Measurements from ENCODE around the gene RB1. TPM values are rescaled to one million over a fixed set of nuclear protein-coding genes. Genes with fewer than 3 reads are reported as not detected.
A peak's percentile ranks its signal among the peaks of the same experiment; 100 is the strongest.
"Not testable (repeated sequence)": the region's sequence is repeated elsewhere in the genome, so short reads cannot be mapped to it uniquely, and the experiment has no call there.

Gene RB1
- total and polyA plus RNA-seq, 2 donors from 2014 or later, result 12.3 to 46.5 TPM

DNA sequence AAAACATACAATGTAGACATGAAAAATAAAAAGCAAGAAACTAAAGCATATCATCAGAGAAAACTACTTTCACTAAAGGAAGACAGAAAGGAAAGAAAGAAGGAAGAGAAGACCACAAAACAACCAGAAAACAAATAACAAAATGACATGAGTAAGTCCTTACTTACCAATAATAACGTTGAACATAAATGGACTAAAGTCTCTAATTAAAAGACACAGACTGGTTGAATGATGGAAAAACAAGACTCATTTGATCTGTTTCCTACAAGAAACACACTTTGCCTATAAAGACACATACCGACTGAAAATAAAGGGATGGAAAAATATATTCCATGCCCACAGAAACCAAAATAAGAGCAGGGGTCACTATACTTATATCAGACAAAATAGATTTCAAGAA lies 46.0 kb downstream of the RB1 start:
- TF ChIP-seq, protein P1, sequence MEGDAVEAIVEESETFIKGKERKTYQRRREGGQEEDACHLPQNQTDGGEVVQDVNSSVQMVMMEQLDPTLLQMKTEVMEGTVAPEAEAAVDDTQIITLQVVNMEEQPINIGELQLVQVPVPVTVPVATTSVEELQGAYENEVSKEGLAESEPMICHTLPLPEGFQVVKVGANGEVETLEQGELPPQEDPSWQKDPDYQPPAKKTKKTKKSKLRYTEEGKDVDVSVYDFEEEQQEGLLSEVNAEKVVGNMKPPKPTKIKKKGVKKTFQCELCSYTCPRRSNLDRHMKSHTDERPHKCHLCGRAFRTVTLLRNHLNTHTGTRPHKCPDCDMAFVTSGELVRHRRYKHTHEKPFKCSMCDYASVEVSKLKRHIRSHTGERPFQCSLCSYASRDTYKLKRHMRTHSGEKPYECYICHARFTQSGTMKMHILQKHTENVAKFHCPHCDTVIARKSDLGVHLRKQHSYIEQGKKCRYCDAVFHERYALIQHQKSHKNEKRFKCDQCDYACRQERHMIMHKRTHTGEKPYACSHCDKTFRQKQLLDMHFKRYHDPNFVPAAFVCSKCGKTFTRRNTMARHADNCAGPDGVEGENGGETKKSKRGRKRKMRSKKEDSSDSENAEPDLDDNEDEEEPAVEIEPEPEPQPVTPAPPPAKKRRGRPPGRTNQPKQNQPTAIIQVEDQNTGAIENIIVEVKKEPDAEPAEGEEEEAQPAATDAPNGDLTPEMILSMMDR (IDR thresholded peaks at IDR 0.05; ENCODE audit: borderline replicate concordance, extremely low read depth, insufficient read depth), result no peak
- no peak overlapping the region for H3K4me3 ChIP-seq (ENCODE audit: low read length in 3 of 3)
- H3K9me3 ChIP-seq (ENCODE audit: control insufficient read depth in 2 of 3, insufficient read depth in 1 of 3, low read length in 3 of 3), result peaks cover 0 to 4% (median 3%) of the 10 kb centered on the region in 3 donors
- intact Hi-C loops (cut with DNase I), result no loop called here
- H3K27ac ChIP-seq (ENCODE audit: low read depth in 2 of 2, low read length in 2 of 2), result no peak overlapping the region
- no peak for DNase-seq
- FAIRE-seq, result peak; percentile 25
- H3K36me3 ChIP-seq (ENCODE audit: control insufficient read depth in 2 of 3, insufficient read depth in 3 of 3, low read length in 3 of 3), result peaks cover 0 to 5% (median 4%) of the 10 kb centered on the region in 3 donors
- H3K9ac ChIP-seq (ENCODE audit: low read length in 3 of 3), result no peak overlapping the region
- no peaks in the 10 kb centered on the region for H3K27me3 ChIP-seq (ENCODE audit: control insufficient read depth, insufficient read depth, low read length)
- H3K4me1 ChIP-seq (ENCODE audit: control insufficient read depth in 2 of 3, insufficient read depth in 2 of 3, low read depth in 1 of 3, low read length in 3 of 3), result no peaks in the 10 kb centered on the region

DNA sequence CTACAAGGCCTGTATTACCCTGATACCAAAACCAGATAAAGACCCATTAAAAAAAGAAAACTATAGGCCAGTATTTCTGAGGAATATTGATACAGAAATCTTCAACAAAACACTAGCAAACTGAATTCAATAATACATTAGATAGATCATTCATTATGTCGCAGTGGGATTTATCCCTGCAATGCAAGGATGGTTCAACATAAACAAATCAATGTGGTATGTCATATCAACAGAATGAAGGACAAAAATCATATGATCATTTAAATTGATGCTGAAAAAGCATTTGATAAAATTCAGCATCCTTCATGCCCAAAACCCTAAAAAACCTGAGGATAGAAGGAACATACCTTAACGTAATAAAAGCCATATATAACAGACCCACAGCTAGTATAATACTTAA lies 50.0 kb downstream of the RB1 start:
- FAIRE-seq, result no peak
- TF ChIP-seq, protein P1 (IDR thresholded peaks at IDR 0.05; ENCODE audit: borderline replicate concordance, extremely low read depth, insufficient read depth), result no peak
- Histone ChIP-seq H3K27ac (ENCODE audit: low read depth in 2 of 2, low read length in 2 of 2) (no peak overlapping the region), H3K9me3 (ENCODE audit: control insufficient read depth in 2 of 3, insufficient read depth in 1 of 3, low read length in 3 of 3) (peaks cover 0 to 4% (median 3%) of the 10 kb centered on the region in 3 donors), H3K36me3 (ENCODE audit: control insufficient read depth in 2 of 3, insufficient read depth in 3 of 3, low read length in 3 of 3) (peaks cover 0 to 5% (median 4%) of the 10 kb centered on the region in 3 donors), H3K27me3 (ENCODE audit: control insufficient read depth, insufficient read depth, low read length) (no peaks in the 10 kb centered on the region), H3K4me1 (ENCODE audit: control insufficient read depth in 2 of 3, insufficient read depth in 2 of 3, low read depth in 1 of 3, low read length in 3 of 3) (no peaks in the 10 kb centered on the region), H3K4me3 (ENCODE audit: low read length in 3 of 3) (no peak overlapping the region), H3K9ac (ENCODE audit: low read length in 3 of 3) (no peak overlapping the region)
- no peak for DNase-seq
- intact Hi-C loops (cut with DNase I), result no loop called here

DNA sequence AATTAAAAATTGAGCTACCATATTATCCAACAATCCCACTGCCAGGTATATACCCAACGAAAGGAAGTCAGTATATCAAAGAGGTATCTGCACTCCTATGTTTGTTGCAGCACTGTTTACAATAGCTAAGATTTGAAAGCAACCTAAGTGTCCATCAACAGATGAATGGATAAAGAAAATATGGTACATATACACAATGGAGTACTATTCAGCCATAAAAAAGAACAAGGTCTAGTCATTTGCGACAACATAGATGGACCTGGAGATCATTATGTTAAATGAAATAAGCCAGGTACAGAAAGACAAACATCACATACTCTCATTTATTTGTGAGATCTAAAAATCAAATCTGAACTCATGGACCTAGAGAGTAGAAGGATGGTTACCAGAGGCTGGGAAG lies 52.0 kb downstream of the RB1 start:
- FAIRE-seq; H3K4me1 ChIP-seq (ENCODE audit: control insufficient read depth in 2 of 3, insufficient read depth in 2 of 3, low read depth in 1 of 3, low read length in 3 of 3); DNase-seq; H3K9me3 ChIP-seq (ENCODE audit: control insufficient read depth in 2 of 3, insufficient read depth in 1 of 3, low read length in 3 of 3); H3K9ac ChIP-seq (ENCODE audit: low read length in 3 of 3); intact Hi-C loops (cut with DNase I); H3K36me3 ChIP-seq (ENCODE audit: control insufficient read depth in 2 of 3, insufficient read depth in 3 of 3, low read length in 3 of 3); H3K27ac ChIP-seq (ENCODE audit: low read depth in 2 of 2, low read length in 2 of 2); H3K27me3 ChIP-seq (ENCODE audit: control insufficient read depth, insufficient read depth, low read length); H3K4me3 ChIP-seq (ENCODE audit: low read length in 3 of 3): not testable (repeated sequence)

DNA sequence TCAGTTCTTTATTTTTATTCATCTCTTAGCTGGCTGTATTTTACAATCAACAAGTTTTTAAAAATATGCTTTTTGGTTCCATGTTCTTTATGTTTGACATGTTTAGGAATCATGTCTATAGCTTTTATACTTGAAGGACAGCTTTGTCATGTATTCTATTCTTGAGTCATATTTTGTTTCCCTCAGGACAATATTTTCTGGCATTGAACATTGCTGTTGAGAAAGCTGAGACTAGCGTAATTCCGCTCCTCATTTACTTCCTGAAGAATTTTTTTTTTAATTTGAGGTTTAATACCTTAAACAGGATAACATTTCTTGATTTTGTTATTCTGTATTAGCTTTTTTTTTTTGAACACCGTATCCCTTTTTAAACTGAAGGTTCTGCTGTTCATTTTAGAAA lies 53.2 kb downstream of the RB1 start:
- TF ChIP-seq, protein P1 (IDR thresholded peaks at IDR 0.05; ENCODE audit: borderline replicate concordance, extremely low read depth, insufficient read depth), result no peak
- intact Hi-C loops (cut with DNase I), result no loop called here
- no peak for DNase-seq
- FAIRE-seq, result no peak
- Histone ChIP-seq H3K36me3 (ENCODE audit: control insufficient read depth in 2 of 3, insufficient read depth in 3 of 3, low read length in 3 of 3) (no peaks in the 10 kb centered on the region), H3K9ac (ENCODE audit: low read length in 3 of 3) (no peak overlapping the region), H3K27me3 (ENCODE audit: control insufficient read depth, insufficient read depth, low read length) (no peaks in the 10 kb centered on the region), H3K4me3 (ENCODE audit: low read length in 3 of 3) (no peak overlapping the region), H3K4me1 (ENCODE audit: control insufficient read depth in 2 of 3, insufficient read depth in 2 of 3, low read depth in 1 of 3, low read length in 3 of 3) (no peaks in the 10 kb centered on the region), H3K9me3 (ENCODE audit: control insufficient read depth in 2 of 3, insufficient read depth in 1 of 3, low read length in 3 of 3) (peaks cover 0 to 4% (median 3%) of the 10 kb centered on the region in 3 donors), H3K27ac (ENCODE audit: low read depth in 2 of 2, low read length in 2 of 2) (no peak overlapping the region)

Data from kidney (tissue), 14 donors.